ENCODE data around the gene FAM174B. TPM values are rescaled to one million over a fixed set of nuclear protein-coding genes. Genes with fewer than 3 reads are reported as not detected.

FAM174B gene
- total and polyA plus RNA-seq, 2 experiments from 2014 or later: 15.0 to 21.8 TPM

DNA sequence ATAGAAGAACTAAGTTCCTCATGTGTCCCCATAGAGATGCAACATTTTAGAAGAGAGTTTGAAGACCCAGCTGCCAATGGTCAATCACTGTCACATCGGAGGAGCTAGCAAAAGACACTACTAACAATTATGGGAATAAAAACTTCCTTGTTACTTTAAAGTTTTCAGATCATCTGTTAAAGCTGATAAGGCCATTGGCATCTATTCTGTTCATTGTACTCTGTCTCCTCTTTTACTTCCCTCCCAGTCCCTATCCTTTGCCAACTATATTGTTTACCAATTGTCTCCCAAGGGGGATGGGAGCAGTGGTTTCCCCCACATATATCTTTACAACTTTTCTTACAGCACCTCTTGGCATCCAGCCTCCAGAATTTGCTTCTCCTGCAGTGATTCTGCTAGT, 81.0 kb downstream of the FAM174B start:
- Histone ChIP-seq H3K4me1 (ENCODE audit: insufficient read depth) (no peaks in the 10 kb centered on the region), H3K79me2 (replicated peaks; ENCODE audit: insufficient read depth) (no peaks in the 10 kb centered on the region), H3K27ac (ENCODE audit: low read depth) (no peak overlapping the region), H4K20me1 (replicated peaks; ENCODE audit: insufficient read depth) (no peaks in the 10 kb centered on the region), H3F3A (replicated peaks; ENCODE audit: low read depth) (no peaks in the 10 kb centered on the region), H2AFZ (no peak overlapping the region), H3K9me2 (ENCODE audit: insufficient read depth) (peaks cover 25% of the 10 kb centered on the region), H3K36me3 (ENCODE audit: insufficient read depth) (no peaks in the 10 kb centered on the region), H3K4me2 (no peak overlapping the region), H3K27me3 (ENCODE audit: insufficient read depth) (no peaks in the 10 kb centered on the region), H3K4me3 (no peak overlapping the region)
- DNase-seq (ENCODE audit: low spot score): no peak
- TF ChIP-seq, protein P1, sequence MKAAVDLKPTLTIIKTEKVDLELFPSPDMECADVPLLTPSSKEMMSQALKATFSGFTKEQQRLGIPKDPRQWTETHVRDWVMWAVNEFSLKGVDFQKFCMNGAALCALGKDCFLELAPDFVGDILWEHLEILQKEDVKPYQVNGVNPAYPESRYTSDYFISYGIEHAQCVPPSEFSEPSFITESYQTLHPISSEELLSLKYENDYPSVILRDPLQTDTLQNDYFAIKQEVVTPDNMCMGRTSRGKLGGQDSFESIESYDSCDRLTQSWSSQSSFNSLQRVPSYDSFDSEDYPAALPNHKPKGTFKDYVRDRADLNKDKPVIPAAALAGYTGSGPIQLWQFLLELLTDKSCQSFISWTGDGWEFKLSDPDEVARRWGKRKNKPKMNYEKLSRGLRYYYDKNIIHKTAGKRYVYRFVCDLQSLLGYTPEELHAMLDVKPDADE (IDR thresholded peaks at IDR 0.05): no peak
- TF ChIP-seq JUNB (IDR thresholded peaks at IDR 0.05; ENCODE audit: unreplicated experiment) (no peak), ZNF462 (CRISPR knock-in tag; IDR thresholded peaks at IDR 0.05) (no peak), POLR2AphosphoS5 (IDR thresholded peaks at IDR 0.05; ENCODE audit: low read depth) (no peak), ZNF331 (CRISPR knock-in tag; IDR thresholded peaks at IDR 0.05; ENCODE audit: low read depth) (no peak), STAT1 (IDR thresholded peaks at IDR 0.05; ENCODE audit: unreplicated experiment) (no peak), EZH2 (IDR thresholded peaks at IDR 0.05; ENCODE audit: low read depth, unreplicated experiment) (no peak), ZNF114 (CRISPR knock-in tag; IDR thresholded peaks at IDR 0.05) (no peak)
- H3K4me1 Mint-ChIP-seq: no peaks in the 10 kb centered on the region
- ATAC-seq: no peak
- H3K27ac Mint-ChIP-seq: no peak overlapping the region
- H3K27me3 Mint-ChIP-seq (ENCODE audit: insufficient read depth, low read depth, poor library complexity): peaks cover 13% of the 10 kb centered on the region
- H3K9me3 Mint-ChIP-seq: peaks cover 4% of the 10 kb centered on the region; the same call in 1 of the 3 replicates
- no peaks in the 10 kb centered on the region for H3K36me3 Mint-ChIP-seq (ENCODE audit: low read depth)
- H3K4me3 Mint-ChIP-seq: no peak overlapping the region

All from GM23338 (cell line).